GM18498 (cell line): Measurements from ENCODE around the gene FGD5.

Source experiments
- ATAC-seq: cut with Tn5 transposase; IDR thresholded peaks from one replicate; pipeline ENCODE4 v1.9.1; 2021; ENCODE audit warnings: mild to moderate bottlenecking, moderate library complexity; ENCODE audit not compliant: unreplicated experiment

Gene FGD5

GRCh38 chr3:14826069-14826468 lies 7.3 kb downstream of the FGD5 start:
- ATAC-seq, result no peak

GRCh38 chr3:14827776-14828175 lies 9.0 kb downstream of the FGD5 start:
- ATAC-seq, result no peak

DNA sequence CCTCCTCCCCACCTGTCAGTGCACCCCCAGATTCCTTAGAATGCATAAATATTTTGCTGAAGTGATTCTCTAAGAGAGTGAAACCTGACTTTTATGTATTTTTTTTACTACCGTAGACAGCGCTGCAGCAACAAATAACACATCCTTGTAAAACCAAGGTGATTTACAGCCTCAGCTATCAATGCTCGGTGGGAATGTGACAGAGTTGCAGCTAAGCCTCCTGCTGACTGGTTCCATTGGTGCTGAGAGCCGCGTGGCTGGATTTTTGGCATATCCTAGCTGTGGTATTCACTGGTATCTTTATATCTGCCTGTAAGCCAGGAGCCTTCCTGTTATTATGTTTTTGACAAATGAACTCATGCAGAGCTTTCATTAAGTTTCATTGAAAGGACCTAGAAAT lies 11.0 kb downstream of the FGD5 start:
- no peak for ATAC-seq

GRCh38 chr3:14831916-14832450 lies 13.2 kb downstream of the FGD5 start:
- ATAC-seq, result no peak

DNA sequence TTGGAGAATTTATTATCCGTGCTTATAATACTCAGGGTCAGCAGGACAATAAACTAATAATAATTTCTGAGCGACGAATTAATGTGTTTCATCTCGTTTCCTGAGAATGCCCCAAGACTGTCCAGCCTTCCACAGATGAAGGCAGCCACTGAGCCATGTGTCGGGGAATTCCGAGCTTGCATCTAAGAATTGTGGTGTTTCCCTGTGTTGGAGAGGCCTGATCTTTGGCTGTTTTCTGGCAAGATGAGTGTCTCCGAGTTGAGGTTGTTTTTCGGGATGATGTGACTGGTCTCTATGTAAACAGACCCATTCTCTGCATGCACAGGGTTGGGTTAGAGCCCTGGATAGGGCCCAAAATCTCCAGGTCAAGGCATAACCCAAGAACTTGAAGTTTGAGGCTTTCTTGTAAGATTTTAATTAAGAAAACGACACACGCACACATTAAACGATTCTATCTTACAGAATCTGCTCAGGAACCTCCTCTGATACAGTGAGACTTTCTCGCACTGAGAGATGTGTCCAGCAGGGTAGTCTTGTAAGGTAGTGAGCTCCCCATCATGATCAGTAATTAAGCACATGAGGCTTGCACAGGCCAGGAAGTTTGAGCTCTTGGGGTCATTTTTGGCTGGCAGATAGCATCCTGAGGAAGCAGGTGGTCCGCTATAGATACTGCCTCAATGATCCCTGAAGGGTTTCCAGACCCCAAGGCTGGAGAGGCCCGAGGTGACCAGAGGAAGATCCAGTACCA lies 14.4 kb downstream of the FGD5 start:
- ATAC-seq, result no peak

DNA sequence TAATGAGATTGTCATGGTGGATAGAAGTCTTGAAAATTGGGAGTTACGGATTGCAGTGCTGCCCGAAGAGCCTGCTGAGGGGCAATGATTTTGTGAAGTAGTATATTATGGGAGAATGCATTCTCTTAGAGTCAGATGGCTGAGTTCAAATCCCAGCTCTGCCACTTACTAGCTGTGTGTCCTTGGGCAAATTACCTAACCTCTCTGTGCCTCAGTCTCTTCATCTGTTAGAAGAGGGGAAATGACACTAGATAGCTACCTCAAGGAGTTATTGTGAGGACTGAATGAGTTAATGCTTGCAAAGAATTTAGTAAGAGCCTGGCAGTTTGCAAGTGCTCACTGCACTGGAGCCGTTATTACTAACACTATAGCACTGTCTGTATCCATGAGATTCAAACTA lies 15.4 kb downstream of the FGD5 start:
- ATAC-seq, result no peak

DNA sequence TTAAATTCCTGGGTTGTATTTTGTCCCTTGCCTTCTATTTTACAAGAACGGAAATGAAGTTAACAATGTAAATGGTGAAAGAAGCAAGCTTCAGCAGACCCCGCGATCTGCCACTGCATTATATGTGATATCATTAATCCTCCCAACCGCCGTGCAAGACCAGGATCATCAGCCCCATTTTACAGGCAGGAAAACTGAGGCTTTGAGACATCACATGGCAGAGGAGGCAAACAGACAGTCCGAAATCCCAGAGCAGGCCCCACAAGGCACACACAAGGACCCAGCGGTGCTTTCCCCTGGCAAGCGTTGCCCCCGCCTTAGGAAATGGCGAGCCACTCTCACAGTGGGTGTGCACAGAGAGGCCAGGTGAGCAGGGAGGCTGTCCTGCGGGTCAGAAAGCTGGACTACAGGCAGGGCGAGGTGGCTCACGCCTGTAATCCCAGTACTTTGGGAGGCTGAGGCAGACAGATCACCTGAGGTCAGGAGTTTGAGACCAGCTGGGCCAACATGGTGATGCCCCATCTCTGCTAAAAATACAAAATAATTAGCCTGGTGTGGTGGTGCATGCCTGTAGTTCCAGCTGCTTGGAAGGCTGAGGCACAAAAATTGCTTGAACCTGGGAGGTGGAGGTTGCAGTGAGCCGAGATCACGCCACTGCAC lies 16.2 kb downstream of the FGD5 start:
- ATAC-seq, result no peak

- no peak for ATAC-seq
Observed at GRCh38 chr3:14836049-14836468, 17.3 kb downstream of the FGD5 start.

- ATAC-seq, result no peak
Observed at GRCh38 chr3:14837186-14837877, 18.6 kb downstream of the FGD5 start.

GRCh38 chr3:14837878-14838258 lies 19.1 kb downstream of the FGD5 start:
- no peak for ATAC-seq

- no peak for ATAC-seq
Observed at GRCh38 chr3:14839236-14839635, 20.5 kb downstream of the FGD5 start.

DNA sequence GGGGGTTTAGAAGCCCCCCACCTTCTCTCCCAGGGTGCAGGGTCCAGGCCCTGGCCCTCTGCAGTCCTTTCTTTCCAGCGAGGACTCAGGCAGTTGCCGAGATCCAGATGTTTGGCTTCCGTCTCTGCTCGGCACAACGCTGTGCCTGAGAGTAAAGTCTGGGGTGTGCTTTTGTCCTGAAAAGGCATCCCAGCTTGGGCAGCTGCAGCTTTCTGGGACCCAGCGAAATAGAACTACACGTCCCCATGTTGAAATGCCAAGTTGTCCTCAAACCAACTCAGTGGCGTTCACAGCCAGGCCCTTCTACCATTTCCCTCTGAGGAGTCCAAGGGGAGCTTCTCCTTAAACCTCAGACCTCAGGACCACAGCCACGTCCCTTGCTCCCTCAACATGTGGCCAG lies 23.1 kb downstream of the FGD5 start:
- no peak for ATAC-seq

GRCh38 chr3:14842277-14842676 lies 23.5 kb downstream of the FGD5 start:
- no peak for ATAC-seq

GRCh38 chr3:14843321-14843720 lies 24.6 kb downstream of the FGD5 start:
- no peak for ATAC-seq

DNA sequence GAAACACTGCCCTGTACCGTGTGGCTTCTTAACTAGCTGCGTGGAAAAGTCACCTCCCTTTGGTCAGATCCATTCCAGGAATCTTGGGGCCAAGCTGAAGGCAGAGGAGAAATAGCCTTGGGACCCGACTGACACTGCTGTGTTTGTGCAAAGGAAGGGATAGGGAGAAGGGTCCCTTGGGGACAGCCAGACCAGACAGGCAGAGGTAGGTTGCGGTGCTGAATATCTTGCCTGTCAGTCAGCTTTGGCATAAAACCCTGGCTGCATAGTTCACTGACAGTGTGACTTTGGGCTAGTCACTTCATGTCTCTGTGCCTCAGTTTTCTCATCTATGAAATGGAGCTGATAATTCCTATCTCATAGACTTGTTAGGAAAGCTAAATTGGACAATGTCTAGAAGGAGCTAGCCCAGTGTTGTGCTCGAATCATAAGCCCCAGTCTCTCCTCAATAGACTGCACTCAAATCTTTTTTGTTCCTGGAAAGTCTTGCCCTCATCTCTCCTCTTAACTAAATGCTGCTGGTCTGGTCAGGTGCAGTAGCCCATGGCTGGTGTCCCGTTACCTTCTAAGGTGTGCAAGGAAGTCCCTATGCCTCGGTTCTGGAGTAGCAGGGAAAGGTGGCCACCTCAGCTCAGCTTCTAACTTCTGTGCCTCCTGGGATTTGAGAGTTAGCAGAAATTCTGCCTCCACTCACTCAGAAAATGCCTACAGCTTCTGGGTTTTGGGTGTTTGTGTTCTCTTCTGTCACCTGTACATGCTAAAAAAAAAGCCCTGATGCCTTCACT lies 25.8 kb downstream of the FGD5 start:
- ATAC-seq, result no peak

- ATAC-seq, result no peak
Observed at GRCh38 chr3:14845180-14845579, 26.4 kb downstream of the FGD5 start.

GRCh38 chr3:14845826-14846225 lies 27.1 kb downstream of the FGD5 start:
- ATAC-seq, result no peak

DNA sequence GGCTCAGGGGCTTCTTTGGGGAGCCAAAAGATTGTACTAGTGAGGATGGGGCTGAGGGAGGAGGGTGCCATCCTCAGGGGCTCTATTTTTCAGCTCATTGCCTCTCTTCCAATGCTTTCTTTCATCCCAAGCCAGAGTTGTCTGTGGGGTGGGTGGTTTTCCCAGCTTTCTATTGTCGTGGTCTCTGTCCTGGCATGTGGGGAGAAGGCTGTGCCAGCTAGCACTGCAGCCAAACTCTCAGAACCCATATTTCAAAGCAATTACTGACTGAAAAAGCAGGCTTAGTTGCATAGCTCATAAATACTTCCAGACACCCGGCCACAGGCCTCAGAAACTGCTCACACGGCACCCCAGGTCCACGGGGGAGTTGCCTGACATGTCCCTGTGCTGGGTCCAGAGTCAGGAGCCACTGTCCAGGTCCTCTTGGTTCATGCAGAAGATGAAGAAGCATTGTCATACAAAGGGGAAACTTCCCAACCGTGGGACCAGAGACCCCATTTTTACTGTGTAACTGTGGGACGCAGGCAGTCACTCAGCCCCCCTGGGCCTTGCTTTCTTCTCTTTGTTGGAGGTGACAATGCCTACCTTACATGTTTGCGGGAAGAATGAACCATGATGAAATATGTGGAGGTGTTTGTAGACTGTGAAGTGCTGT lies 27.6 kb downstream of the FGD5 start:
- ATAC-seq, result no peak

- ATAC-seq, result no peak
Observed at GRCh38 chr3:14847613-14848541, 29.1 kb downstream of the FGD5 start.
